Mesodermal cell (in vitro differentiated cells): Measurements from ENCODE around the gene DNAJC9.

Experiments
- H3K27ac ChIP-seq: 2 replicates; pipeline ENCODE4 v1.7.0; 2013; ENCODE audit warnings: mild to moderate bottlenecking, low read depth, low read length, moderate library complexity; ENCODE audit not compliant: severe bottlenecking
- H3K36me3 ChIP-seq: 2 replicates; pipeline ENCODE4 v1.7.1; 2013; ENCODE audit warnings: mild to moderate bottlenecking, low read length, moderate library complexity; ENCODE audit not compliant: control insufficient read depth, insufficient read depth
- H3K4me1 ChIP-seq: one replicate; pipeline ENCODE4 v1.7.1; 2013; ENCODE audit warnings: mild to moderate bottlenecking, low read length; ENCODE audit not compliant: insufficient read depth, control insufficient read depth, poor library complexity, severe bottlenecking
- H3K4me3 ChIP-seq: 2 replicates; pipeline ENCODE4 v1.7.0; 2013; ENCODE audit warnings: low read length, control low read depth, mild to moderate bottlenecking; ENCODE audit not compliant: insufficient read depth, poor library complexity, severe bottlenecking; ENCODE audit errors: extremely low read depth
- H3K9me3 ChIP-seq: 2 replicates; pipeline ENCODE4 v1.7.1; 2013; ENCODE audit warnings: mild to moderate bottlenecking, low read length, moderate library complexity; ENCODE audit not compliant: control insufficient read depth
- WGBS, 2 experiments: methylation state at CpG; one replicate each; pipeline ENCODE4 v1.1.5; 2013; ENCODE audit warnings: missing lambda C conversion rate in 2 of 2; ENCODE audit not compliant: insufficient coverage in 2 of 2; 5-methylcytosine and 5-hydroxymethylcytosine counted together

DNAJC9 gene

DNA sequence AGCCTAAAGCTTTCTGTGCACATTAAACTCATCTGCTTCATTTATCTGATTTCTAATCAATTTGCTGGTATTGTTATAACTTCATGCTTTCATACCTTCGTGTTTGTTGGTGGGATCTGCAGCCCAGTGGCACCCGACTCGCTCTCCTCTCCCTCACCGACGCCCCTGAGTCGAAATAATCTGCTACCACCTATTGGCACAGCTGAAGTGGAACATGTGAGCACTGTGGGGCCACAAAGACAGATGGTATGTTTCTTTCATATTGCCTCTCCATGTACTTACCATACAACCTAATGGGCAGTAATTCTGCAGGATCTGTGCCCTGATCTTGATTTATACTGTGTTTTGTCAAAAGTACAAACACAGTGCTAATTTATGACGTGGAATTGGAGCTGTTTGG is 12.4 kb downstream of the DNAJC9 start:
- Histone ChIP-seq H3K36me3 (peaks cover 82% of the 10 kb centered on the region), H3K27ac (no peak overlapping the region), H3K4me3 (no peak overlapping the region), H3K4me1 (no peaks in the 10 kb centered on the region), H3K9me3 (no peaks in the 10 kb centered on the region)
- 95% methylated on average over 6 of the region's 7 CpGs; no CpG with 5 or more reads in 1 of the 2 experiments for WGBS, 2 experiments

DNA sequence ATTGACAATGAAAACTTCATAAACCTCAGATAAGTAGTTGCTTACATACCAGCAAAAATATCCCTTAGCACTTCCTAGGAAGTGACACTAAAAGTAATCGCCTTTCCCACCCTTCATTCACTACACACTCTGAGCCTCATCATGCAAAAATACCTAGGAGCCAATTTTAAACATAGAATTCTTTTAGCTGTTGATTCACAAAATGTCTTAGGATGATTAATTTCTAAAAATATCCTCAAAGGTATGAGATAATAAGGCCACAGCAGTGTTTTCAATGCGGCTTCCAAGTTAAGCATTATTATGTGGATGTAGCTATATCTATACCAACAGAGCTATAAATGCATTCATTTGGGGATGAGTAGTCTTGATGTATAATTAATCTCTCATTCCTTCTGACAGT is 13.2 kb downstream of the DNAJC9 start:
- no peaks in the 10 kb centered on the region for H3K9me3 ChIP-seq
- H3K4me3 ChIP-seq = no peak overlapping the region
- no peaks in the 10 kb centered on the region for H3K4me1 ChIP-seq
- H3K36me3 ChIP-seq = peaks cover 76% of the 10 kb centered on the region
- no peak overlapping the region for H3K27ac ChIP-seq
- WGBS, 2 experiments = 100% methylated on average over 1 of the region's 2 CpGs; no CpG with 5 or more reads in 1 of the 2 experiments

DNA sequence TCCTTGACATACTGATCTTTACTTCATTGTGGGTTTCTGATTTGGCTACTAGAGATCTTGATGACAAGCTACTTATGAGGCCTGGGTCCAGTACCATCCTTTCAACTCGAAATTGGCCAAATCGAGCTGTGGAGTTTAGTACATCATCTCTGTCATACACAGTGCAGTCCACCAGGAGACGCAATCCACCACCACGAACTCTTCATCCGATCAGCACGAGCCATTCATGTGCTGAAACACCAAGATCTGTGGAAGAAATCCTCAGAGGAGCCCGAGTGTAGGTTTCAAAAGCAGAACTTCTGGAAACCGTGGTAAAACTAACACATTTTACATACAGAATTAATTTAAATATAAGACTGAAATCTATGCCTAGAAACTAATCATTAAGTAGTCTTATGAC is 14.2 kb downstream of the DNAJC9 start:
- Histone ChIP-seq H3K4me3 (no peak overlapping the region), H3K9me3 (no peaks in the 10 kb centered on the region), H3K27ac (no peak overlapping the region), H3K4me1 (no peaks in the 10 kb centered on the region), H3K36me3 (peaks cover 67% of the 10 kb centered on the region)
- 93 to 95% methylated on average over 5 to 6 of the region's 8 CpGs for WGBS, 2 experiments

DNA sequence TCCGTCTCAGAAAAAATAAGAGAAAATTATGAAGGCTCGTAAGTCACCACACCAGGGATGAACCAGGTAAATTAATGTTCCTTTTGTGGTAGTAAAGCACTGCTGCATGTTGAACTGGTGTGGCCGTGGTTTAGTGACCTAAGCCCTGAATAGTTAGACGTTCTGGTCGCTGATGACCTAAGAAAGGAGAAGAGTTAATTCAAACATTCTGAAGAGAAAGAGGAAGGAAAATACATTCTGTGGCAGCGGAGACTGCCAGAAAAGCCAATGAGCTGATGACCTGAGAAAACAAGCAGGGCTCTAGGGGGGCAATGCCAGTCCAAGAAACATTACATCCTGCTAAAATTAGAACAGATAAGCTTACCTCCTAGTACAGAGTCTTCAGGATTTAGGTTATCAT is 17.5 kb downstream of the DNAJC9 start:
- 91 to 96% methylated on average over 5 to 6 of the region's 6 CpGs for WGBS, 2 experiments
- no peak overlapping the region for H3K4me3 ChIP-seq
- no peaks in the 10 kb centered on the region for H3K4me1 ChIP-seq
- no peaks in the 10 kb centered on the region for H3K9me3 ChIP-seq
- H3K36me3 ChIP-seq = peaks cover 37% of the 10 kb centered on the region
- no peak overlapping the region for H3K27ac ChIP-seq

DNA sequence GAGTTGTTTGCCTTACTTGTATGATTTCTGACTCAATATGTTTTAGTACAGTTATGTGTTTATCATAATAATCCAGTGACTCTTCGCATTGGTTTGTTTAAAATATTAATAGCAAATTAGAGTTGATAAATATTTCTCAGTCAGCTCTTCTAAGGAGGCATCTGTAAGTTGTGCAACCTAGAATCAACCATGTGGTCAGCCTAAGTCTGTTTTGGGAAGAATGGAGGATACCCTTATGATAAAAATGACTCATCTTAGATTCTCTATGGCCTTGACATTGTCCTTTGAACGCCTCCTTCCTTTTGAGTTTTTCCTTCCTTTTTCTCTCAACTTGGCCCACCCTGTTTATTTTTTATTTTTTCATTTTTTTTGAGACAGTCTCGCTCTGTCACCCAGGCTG is 18.8 kb downstream of the DNAJC9 start:
- no peak overlapping the region for H3K4me3 ChIP-seq
- H3K36me3 ChIP-seq = peaks cover 24% of the 10 kb centered on the region
- WGBS, 2 experiments = 89% methylated on average over 1 to 2 of the region's 3 CpGs
- H3K4me1 ChIP-seq = no peaks in the 10 kb centered on the region
- no peaks in the 10 kb centered on the region for H3K9me3 ChIP-seq
- H3K27ac ChIP-seq = no peak overlapping the region

DNA sequence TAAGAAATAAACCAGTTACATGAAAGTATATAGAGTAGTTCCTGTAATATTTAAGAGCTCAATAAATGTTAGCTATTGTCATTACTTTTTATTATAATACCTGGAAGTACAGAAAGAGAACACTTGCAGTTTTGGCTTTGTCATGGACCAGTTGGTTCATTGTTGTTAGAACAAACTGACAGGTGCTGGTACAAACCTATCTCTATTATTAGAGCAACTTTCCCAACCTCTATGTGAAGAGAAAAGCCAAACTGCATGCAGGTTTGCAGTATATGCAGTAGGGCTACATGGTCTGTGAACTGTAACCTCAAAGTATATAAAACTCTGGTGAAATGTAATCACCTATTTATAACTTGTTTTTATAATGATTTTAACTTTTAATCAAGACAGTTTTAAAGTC is 20.4 kb downstream of the DNAJC9 start:
- Histone ChIP-seq H3K4me1 (no peaks in the 10 kb centered on the region), H3K36me3 (peaks cover 10% of the 10 kb centered on the region), H3K27ac (no peak overlapping the region), H3K9me3 (no peaks in the 10 kb centered on the region), H3K4me3 (no peak overlapping the region)

DNA sequence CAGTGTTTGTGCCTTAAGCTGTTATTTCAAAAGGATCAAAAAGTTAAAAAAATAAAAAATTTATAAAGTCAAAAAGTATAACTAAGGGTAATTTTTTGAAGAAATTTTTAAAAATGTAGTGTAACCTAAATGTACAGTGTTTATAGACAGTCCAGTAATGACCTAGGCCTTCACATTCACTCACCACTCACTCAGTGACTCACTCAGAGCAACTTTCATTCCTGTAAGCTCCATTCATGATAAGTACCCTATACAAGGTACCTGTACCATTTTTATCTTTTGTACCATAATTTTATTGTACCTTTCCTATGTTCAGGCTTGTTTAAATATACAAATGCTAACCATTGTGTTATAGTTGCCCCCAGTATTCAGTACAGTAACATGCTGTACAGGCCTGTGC is 21.5 kb downstream of the DNAJC9 start:
- Histone ChIP-seq H3K4me3 (no peak overlapping the region), H3K9me3 (no peaks in the 10 kb centered on the region), H3K27ac (no peak overlapping the region), H3K4me1 (no peaks in the 10 kb centered on the region), H3K36me3 (peaks cover 5% of the 10 kb centered on the region)

DNA sequence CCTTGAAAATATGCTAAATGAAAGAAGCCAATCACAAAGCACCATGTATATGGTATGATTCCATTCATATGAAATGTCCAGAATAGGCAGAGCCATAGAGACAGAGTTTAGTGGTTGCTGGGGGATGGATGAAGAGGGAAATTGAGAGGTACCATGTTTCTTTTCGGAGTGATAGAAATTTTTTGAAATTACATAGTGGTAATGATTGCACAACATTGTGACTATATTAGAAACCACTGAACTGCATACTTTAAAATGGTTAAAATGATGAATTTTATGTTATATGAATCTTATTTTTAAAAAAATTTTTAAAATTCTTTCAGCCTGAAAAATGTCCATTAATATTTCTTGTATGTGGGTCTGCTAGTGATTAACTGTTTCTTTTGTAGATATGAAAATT is 26.1 kb downstream of the DNAJC9 start:
- Histone ChIP-seq H3K27ac (no peak overlapping the region), H3K36me3 (peaks cover 25% of the 10 kb centered on the region), H3K4me1 (no peaks in the 10 kb centered on the region), H3K9me3 (no peaks in the 10 kb centered on the region), H3K4me3 (no peak overlapping the region)
- WGBS, 2 experiments = no CpG with 5 or more reads among the region's 1 CpG

DNA sequence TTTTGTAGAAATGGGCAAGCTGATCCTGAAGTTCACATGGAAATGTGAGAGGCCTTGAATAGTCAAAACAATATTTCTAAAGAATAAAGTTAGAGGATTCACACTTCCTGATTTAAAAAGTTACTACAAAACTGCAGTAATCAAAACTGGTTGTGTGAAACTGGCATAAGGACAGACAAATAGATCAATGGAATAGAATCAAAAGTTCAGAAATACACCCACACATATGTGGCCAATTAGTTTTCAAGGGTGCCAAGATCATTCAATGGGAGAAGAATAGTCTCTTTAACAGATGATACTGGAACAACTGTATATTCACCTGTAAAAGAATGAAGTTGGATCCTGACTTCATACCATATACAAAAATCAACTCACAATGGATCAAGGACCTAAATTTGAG is 27.7 kb downstream of the DNAJC9 start:
- peaks cover 25% of the 10 kb centered on the region for H3K36me3 ChIP-seq
- H3K27ac ChIP-seq = no peak overlapping the region
- H3K9me3 ChIP-seq = no peaks in the 10 kb centered on the region
- H3K4me1 ChIP-seq = no peaks in the 10 kb centered on the region
- H3K4me3 ChIP-seq = no peak overlapping the region

DNA sequence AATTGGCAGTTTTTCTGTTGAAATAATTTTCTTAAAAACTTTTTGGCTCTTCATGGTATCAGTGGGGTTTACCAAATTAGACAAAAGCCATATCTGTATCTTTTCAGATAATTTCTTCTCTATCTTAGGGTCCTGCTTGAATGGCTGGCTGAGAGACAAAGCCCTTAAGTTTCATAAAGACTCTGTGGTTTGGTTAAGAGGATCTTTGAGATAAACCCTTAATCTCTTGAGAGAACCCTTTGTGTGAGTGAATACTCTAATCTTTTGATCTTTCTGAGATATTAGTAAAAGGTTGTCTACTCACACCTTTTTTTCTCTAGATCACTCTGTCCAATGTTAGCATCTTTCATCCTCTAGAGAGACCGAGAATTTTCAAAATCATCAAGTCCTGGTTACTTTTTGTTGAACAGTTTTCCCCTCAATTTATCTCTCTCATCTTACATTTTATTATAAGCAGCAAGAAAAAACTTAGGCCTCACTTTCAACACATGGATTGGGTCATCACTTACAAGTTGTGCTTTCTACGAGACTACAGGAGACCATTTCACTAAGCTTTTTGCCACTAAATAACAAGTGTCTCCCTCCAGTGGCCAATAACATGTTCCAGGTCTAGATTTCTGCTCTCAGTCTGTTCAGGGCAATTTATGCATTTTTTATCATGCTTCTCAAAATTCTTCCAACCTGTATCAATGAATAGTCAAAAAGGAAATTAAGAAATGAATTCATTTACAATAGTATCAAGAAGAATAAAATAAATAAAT is 28.4 kb downstream of the DNAJC9 start:
- H3K36me3 ChIP-seq = peaks cover 25% of the 10 kb centered on the region
- no peak overlapping the region for H3K4me3 ChIP-seq
- no peaks in the 10 kb centered on the region for H3K4me1 ChIP-seq
- no peaks in the 10 kb centered on the region for H3K9me3 ChIP-seq
- no peak overlapping the region for H3K27ac ChIP-seq
- 91 to 92% methylated on average over 2 of the region's 2 CpGs for WGBS, 2 experiments

DNA sequence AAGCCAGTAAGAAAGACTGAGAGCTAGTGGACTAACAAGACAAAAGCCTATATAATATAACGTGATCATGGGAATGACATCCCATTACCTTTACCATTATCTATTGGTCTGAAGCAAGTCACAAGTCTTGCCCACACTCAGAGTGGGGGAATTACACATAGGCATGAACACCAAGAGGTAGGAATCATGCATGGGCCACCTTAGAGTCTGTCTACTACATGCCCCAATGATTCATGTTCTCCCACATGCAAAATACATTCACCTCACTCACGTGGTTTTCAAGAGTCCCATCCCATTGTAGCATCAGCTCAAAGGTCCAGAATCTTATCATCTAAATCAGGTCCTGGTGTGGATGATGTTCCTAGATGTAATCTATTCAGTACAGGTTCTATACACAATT is 29.4 kb downstream of the DNAJC9 start:
- WGBS, 2 experiments = 100% methylated on average over 2 of the region's 2 CpGs; no CpG with 5 or more reads in 1 of the 2 experiments
- Histone ChIP-seq H3K36me3 (peaks cover 25% of the 10 kb centered on the region), H3K4me3 (no peak overlapping the region), H3K4me1 (no peaks in the 10 kb centered on the region), H3K27ac (no peak overlapping the region), H3K9me3 (no peaks in the 10 kb centered on the region)
